Keratinocyte (primary cell): ENCODE results near the gene NT5DC3. TPM values are rescaled to one million over a fixed set of nuclear protein-coding genes. Genes with fewer than 3 reads are reported as not detected.

ENCODE experiments used
- DNase-seq: peaks from one replicate; pipeline ENCODE4 v3.0.0-alpha.2; 2011; ENCODE audit warnings: low read depth, missing footprints, low spot score
- FAIRE-seq: peaks from 2 replicates; lab custom pipeline; 2011; peaks lifted over from hg19 to GRCh38; lab: Jason Lieb, UNC
- H2AFZ ChIP-seq: 2 replicates; pipeline ENCODE4 v1.6.0; 2012; ENCODE audit warnings: low read length, control low read depth, inconsistent platforms; ENCODE audit not compliant: control insufficient read depth
- H3K27ac ChIP-seq: 2 replicates; pipeline ENCODE4 v1.5.1; 2011; ENCODE audit warnings: low read length; ENCODE audit not compliant: control insufficient read depth, insufficient read depth
- H3K27me3 ChIP-seq: 3 replicates; pipeline ENCODE4 v1.6.0; 2011; ENCODE audit warnings: low read length; ENCODE audit not compliant: control insufficient read depth, insufficient read depth; ENCODE audit errors: extremely low read depth
- H3K36me3 ChIP-seq, 2 experiments: 2 replicates in 1 of 2; 3 replicates in 1 of 2; pipeline ENCODE4 v1.5.1; 2011; ENCODE audit warnings: low read length in 2 of 2, mild to moderate bottlenecking in 1 of 2; ENCODE audit not compliant: control insufficient read depth in 2 of 2, insufficient read depth in 2 of 2; ENCODE audit errors: extremely low read depth in 1 of 2
- H3K4me1 ChIP-seq: 3 replicates; pipeline ENCODE4 v1.5.1; 2011; ENCODE audit warnings: low read length; ENCODE audit not compliant: control insufficient read depth, insufficient read depth; ENCODE audit errors: extremely low read depth
- H3K4me2 ChIP-seq: 3 replicates; pipeline ENCODE4 v1.6.0; 2011; ENCODE audit warnings: low read depth, low read length; ENCODE audit not compliant: control insufficient read depth, insufficient read depth; ENCODE audit errors: extremely low read depth
- H3K4me3 ChIP-seq, 3 experiments: fragments of 200-600 bp in 1 of 3; sonication (generic) in 1 of 3; 2 replicates in 2 of 3; 3 replicates in 1 of 3; pipeline ENCODE4 v1.5.1; 2011 to 2016; ENCODE audit warnings: low read length in 3 of 3, mild to moderate bottlenecking in 3 of 3, control low read depth in 2 of 3, inconsistent platforms in 1 of 3, low read depth in 1 of 3, mixed read lengths in 1 of 3, mixed run types in 1 of 3, moderate library complexity in 1 of 3; ENCODE audit not compliant: control insufficient read depth in 2 of 3, insufficient read depth in 2 of 3; ENCODE audit errors: extremely low read depth in 1 of 3
- H3K79me2 ChIP-seq: 2 replicates; pipeline ENCODE4 v1.6.0; 2012; ENCODE audit warnings: low read length; ENCODE audit not compliant: control insufficient read depth, insufficient read depth
- H3K9ac ChIP-seq: 3 replicates; pipeline ENCODE4 v1.6.0; 2011; ENCODE audit warnings: low read length; ENCODE audit not compliant: control insufficient read depth, insufficient read depth; ENCODE audit errors: extremely low read depth
- H3K9me1 ChIP-seq: 3 replicates; pipeline ENCODE4 v1.6.0; 2011; ENCODE audit warnings: low read length; ENCODE audit not compliant: control insufficient read depth, insufficient read depth; ENCODE audit errors: extremely low read depth
- H3K9me3 ChIP-seq: 2 replicates; pipeline ENCODE4 v1.5.1; 2012; ENCODE audit warnings: low read depth, low read length; ENCODE audit not compliant: control insufficient read depth
- H4K20me1 ChIP-seq: 3 replicates; pipeline ENCODE4 v1.6.0; 2011; ENCODE audit warnings: low read length; ENCODE audit not compliant: control insufficient read depth, insufficient read depth; ENCODE audit errors: extremely low read depth
- CTCF ChIP-seq, 3 experiments: IDR thresholded peaks in 1 of 3; conservative IDR thresholded peaks in 1 of 3; optimal IDR thresholded peaks in 1 of 3; 2 replicates in 2 of 3; 3 replicates in 1 of 3; pipeline versions ENCODE3 to v1.5.1; 2011; ENCODE audit warnings: low read length in 3 of 3, mild to moderate bottlenecking in 3 of 3, moderate library complexity in 2 of 3, control low read depth in 1 of 3, inconsistent platforms in 1 of 3; ENCODE audit not compliant: insufficient read depth in 2 of 3; ENCODE audit errors: extremely low read depth in 1 of 3
- EZH2 ChIP-seq: IDR thresholded peaks from one replicate; pipeline ENCODE4 v1.6.1; 2012; ENCODE audit warnings: inconsistent platforms, mild to moderate bottlenecking, low read length, moderate library complexity
- dilution Hi-C: fragments of 300-500 bp; cut with MboI; formaldehyde crosslinking; loops from one replicate; pipeline ENCODE4 v1.7.0; 2020; ENCODE audit warnings: low sequenced_read_pairs; ENCODE audit not compliant: extremely low pct_ligation_motif_present
- polyA plus RNA-seq, 5 experiments: library from polyadenylated mRNA; depleted of rRNA in 3 of 5; stranded (reverse) in 3 of 5; stranded (forward) in 1 of 5; unstranded in 1 of 5; fragments of >200 nt; gene quantifications; 1 replicate in 1 of 5; 2 replicates in 3 of 5; 3 replicates in 1 of 5; pipeline versions ENCODE4 v1.2.1 to v1.2.3, GENCODE V29; 2011 to 2012; ENCODE audit warnings: missing spikeins in 2 of 5, low read depth in 1 of 5, low replicate concordance in 1 of 5

Gene NT5DC3
- polyA plus RNA-seq, 1 donor (not counting 4 experiments of a cell fraction or from before 2014, with no cell fraction given): 12.8 TPM

GRCh38 chr12:103852498-103852997, 11.5 kb upstream of the NT5DC3 start:
- H3K36me3 ChIP-seq: no peaks in the 10 kb centered on the region
- no peak overlapping the region for H3K9ac ChIP-seq
- no peaks in the 10 kb centered on the region for H3K9me1 ChIP-seq
- dilution Hi-C loops: no loop called here
- H3K4me2 ChIP-seq: no peak overlapping the region
- TF ChIP-seq EZH2 (no peak), CTCF (optimal IDR thresholded peaks at IDR 0.05 in 1 of 3, IDR thresholded peaks at IDR 0.05 in 1 of 3, conservative IDR thresholded peaks at IDR 0.05 in 1 of 3; ENCODE audit: extremely low read depth in 1 of 3, insufficient read depth in 2 of 3, low read length in 3 of 3) (no peak)
- H3K79me2 ChIP-seq: no peaks in the 10 kb centered on the region
- no peak for DNase-seq
- H4K20me1 ChIP-seq: no peaks in the 10 kb centered on the region
- no peak overlapping the region for H3K4me3 ChIP-seq
- no peaks in the 10 kb centered on the region for H3K27me3 ChIP-seq
- FAIRE-seq: no peak
- no peak overlapping the region for H2AFZ ChIP-seq
- no peaks in the 10 kb centered on the region for H3K4me1 ChIP-seq
- H3K9me3 ChIP-seq: no peaks in the 10 kb centered on the region
- no peak overlapping the region for H3K27ac ChIP-seq

DNA sequence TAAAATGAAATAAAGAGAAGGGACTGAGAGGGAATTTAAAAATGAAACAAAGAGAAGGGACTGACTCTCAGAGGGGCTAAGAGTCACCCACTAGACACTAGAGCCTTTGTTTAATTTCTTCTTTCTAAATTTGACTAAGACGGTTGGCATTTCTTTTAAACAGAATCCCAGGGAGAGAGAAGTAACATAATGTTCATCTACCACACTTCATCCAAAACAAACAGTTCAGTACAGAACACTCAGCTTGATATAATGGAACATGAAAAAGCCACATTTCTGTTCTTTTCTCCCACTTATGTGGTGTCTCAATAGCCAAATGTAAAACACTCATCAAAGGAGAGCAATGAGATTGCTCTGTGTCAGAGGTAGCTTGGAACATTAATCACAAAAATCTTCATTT, 10.1 kb upstream of the NT5DC3 start:
- H3K79me2 ChIP-seq: no peaks in the 10 kb centered on the region
- H3K9ac ChIP-seq: no peak overlapping the region
- H3K4me1 ChIP-seq: no peaks in the 10 kb centered on the region
- no peak overlapping the region for H3K27ac ChIP-seq
- FAIRE-seq (no peak), DNase-seq (no peak)
- no peaks in the 10 kb centered on the region for H3K36me3 ChIP-seq
- no peak overlapping the region for H3K4me3 ChIP-seq
- H2AFZ ChIP-seq: no peak overlapping the region
- TF ChIP-seq EZH2: no peak
- TF ChIP-seq CTCF (optimal IDR thresholded peaks at IDR 0.05 in 1 of 3, IDR thresholded peaks at IDR 0.05 in 1 of 3, conservative IDR thresholded peaks at IDR 0.05 in 1 of 3; ENCODE audit: extremely low read depth in 1 of 3, insufficient read depth in 2 of 3, low read length in 3 of 3): no peak
- dilution Hi-C loops: no loop called here
- no peaks in the 10 kb centered on the region for H3K9me1 ChIP-seq
- no peaks in the 10 kb centered on the region for H4K20me1 ChIP-seq
- H3K9me3 ChIP-seq: no peaks in the 10 kb centered on the region
- no peak overlapping the region for H3K4me2 ChIP-seq
- no peaks in the 10 kb centered on the region for H3K27me3 ChIP-seq
